Spinal cord (tissue), 10 donors: ENCODE results near the gene ADAT1. TPM values are rescaled to one million over a fixed set of nuclear protein-coding genes. Genes with fewer than 3 reads are reported as not detected.
"Not testable (repeated sequence)": the region's sequence is repeated elsewhere in the genome, so short reads cannot be mapped to it uniquely, and the experiment has no call there.

Experiments used
- DNase-seq, 6 donors: peaks; one replicate each; pipeline versions ENCODE4 v3.0.0 to v3.0.0-alpha.2; 2013 to 2015; ENCODE audit warnings: low spot score in 6 of 6, low read depth in 4 of 6
- H3K27ac ChIP-seq: one replicate; pipeline ENCODE4 v1.5.1; 2013; ENCODE audit warnings: low read depth, low read length, control low read depth
- H3K27me3 ChIP-seq: one replicate; pipeline ENCODE4 v1.6.1; 2013; ENCODE audit warnings: low read length; ENCODE audit not compliant: control insufficient read depth, insufficient read depth
- H3K36me3 ChIP-seq: one replicate; pipeline ENCODE4 v1.6.1; 2013; ENCODE audit warnings: low read length; ENCODE audit not compliant: control insufficient read depth, insufficient read depth
- H3K4me1 ChIP-seq: one replicate; pipeline ENCODE4 v1.6.1; 2013; ENCODE audit warnings: low read length; ENCODE audit not compliant: control insufficient read depth, insufficient read depth
- H3K4me3 ChIP-seq: one replicate; pipeline ENCODE4 v1.5.1; 2013; ENCODE audit warnings: low read depth, low read length, control low read depth
- H3K9me3 ChIP-seq: one replicate; pipeline ENCODE4 v1.6.1; 2013; ENCODE audit warnings: low read length; ENCODE audit not compliant: control insufficient read depth, insufficient read depth
- WGBS: methylation state at CpG from one replicate; pipeline ENCODE4 v1.1.5; 2013; ENCODE audit warnings: missing lambda C conversion rate; ENCODE audit not compliant: insufficient coverage; 5-methylcytosine and 5-hydroxymethylcytosine counted together
- polyA plus RNA-seq, 2 donors: library from polyadenylated mRNA; unstranded; fragments of 120-200 nt; gene quantifications; one replicate each; pipeline ENCODE4 v1.2.1, GENCODE V29; 2013; ENCODE audit not compliant: insufficient read length in 2 of 2
- total RNA-seq, 2 donors: library from RNA; depleted of rRNA in 1 of 2; stranded (reverse); fragments of 120-200 nt in 1 of 2; fragments of >200 nt in 1 of 2; gene quantifications; one replicate each; pipeline versions ENCODE4 v1.2.3 to v1.2.4, GENCODE V29; 2013 to 2014
- donor health status: healthy.

Gene ADAT1
- total and polyA plus RNA-seq, 4 donors, result 40.7 to 54.8 (median 43.2) TPM

GRCh38 chr16:75603241-75603640 lies 19.8 kb downstream of the ADAT1 start:
- 95% methylated on average over 4 of the region's 4 CpGs for WGBS
- Histone ChIP-seq H3K4me3 (no peak overlapping the region), H3K36me3 (peaks cover 34% of the 10 kb centered on the region), H3K4me1 (no peaks in the 10 kb centered on the region), H3K27me3 (no peaks in the 10 kb centered on the region), H3K27ac (no peak overlapping the region), H3K9me3 (no peaks in the 10 kb centered on the region)
- no peak for DNase-seq

- Histone ChIP-seq H3K27ac (no peak overlapping the region), H3K9me3 (no peaks in the 10 kb centered on the region), H3K36me3 (peaks cover 33% of the 10 kb centered on the region), H3K4me3 (no peak overlapping the region), H3K27me3 (no peaks in the 10 kb centered on the region), H3K4me1 (no peaks in the 10 kb centered on the region)
- peak in 1 of 6 donors; percentile 9 for DNase-seq
- WGBS, result 93% methylated on average over 3 of the region's 6 CpGs
These were observed 23.4 kb downstream of the ADAT1 start for GRCh38 chr16:75599452-75600277.

- peaks cover 10% of the 10 kb centered on the region for H3K36me3 ChIP-seq
- 77% methylated on average over 13 of the region's 17 CpGs for WGBS
- H3K4me3 ChIP-seq, result no peak overlapping the region
- no peaks in the 10 kb centered on the region for H3K9me3 ChIP-seq
- peak overlapping the region; percentile 33 for H3K27ac ChIP-seq
- DNase-seq, result peak in 1 of 6 donors; percentile 19
- peaks cover 16% of the 10 kb centered on the region for H3K4me1 ChIP-seq
- no peaks in the 10 kb centered on the region for H3K27me3 ChIP-seq
These were observed 29.0 kb downstream of the ADAT1 start for GRCh38 chr16:75593825-75594820.

- WGBS, result 93% methylated on average over 3 of the region's 6 CpGs
These were observed 29.8 kb downstream of the ADAT1 start for GRCh38 chr16:75593308-75593707.

GRCh38 chr16:75591927-75592326 lies 31.2 kb downstream of the ADAT1 start:
- DNase-seq, H3K27ac ChIP-seq, H3K9me3 ChIP-seq, H3K36me3 ChIP-seq, H3K4me3 ChIP-seq, H3K27me3 ChIP-seq: not testable (repeated sequence)
- 80% methylated on average over 5 of the region's 9 CpGs for WGBS
- H3K4me1 ChIP-seq, result peaks cover 26% of the 10 kb centered on the region

More at GRCh38 chr16:75593308-75593707, 29.8 kb downstream of the ADAT1 start:
- Histone ChIP-seq H3K4me3 (no peak overlapping the region), H3K4me1 (peaks cover 24% of the 10 kb centered on the region), H3K9me3 (no peaks in the 10 kb centered on the region), H3K27ac (no peak overlapping the region), H3K27me3 (no peaks in the 10 kb centered on the region), H3K36me3 (peaks cover 10% of the 10 kb centered on the region)
- no peak for DNase-seq

- Histone ChIP-seq H3K27ac (peak overlapping the region; percentile 92), H3K9me3 (no peaks in the 10 kb centered on the region), H3K36me3 (peaks cover 4% of the 10 kb centered on the region), H3K4me1 (peaks cover 26% of the 10 kb centered on the region), H3K27me3 (no peaks in the 10 kb centered on the region), H3K4me3 (peak overlapping the region; percentile 4)
- peak; percentile 61 to 89 (median 70) for DNase-seq
- 16% methylated on average over 2 of the region's 8 CpGs for WGBS
These were observed 31.9 kb downstream of the ADAT1 start for GRCh38 chr16:75590920-75591843.

GRCh38 chr16:75589306-75589705 lies 33.8 kb downstream of the ADAT1 start:
- H3K4me1 ChIP-seq, result peaks cover 26% of the 10 kb centered on the region
- DNase-seq, result peak in 4 of 6 donors; percentile 33 to 79 (median 49)
- no peaks in the 10 kb centered on the region for H3K27me3 ChIP-seq
- no peaks in the 10 kb centered on the region for H3K9me3 ChIP-seq
- no peak overlapping the region for H3K4me3 ChIP-seq
- peak overlapping the region; percentile 92 for H3K27ac ChIP-seq
- WGBS, result 27% methylated on average over 2 of the region's 3 CpGs
- peaks cover 9% of the 10 kb centered on the region for H3K36me3 ChIP-seq

- WGBS, result 85% methylated on average over 2 of the region's 4 CpGs
These were observed 34.4 kb downstream of the ADAT1 start for GRCh38 chr16:75588716-75589115.

GRCh38 chr16:75584108-75584507 lies 39.0 kb downstream of the ADAT1 start:
- no peak for DNase-seq
- 100% methylated on average over 1 of the region's 3 CpGs for WGBS
- Histone ChIP-seq H3K4me3 (no peak overlapping the region), H3K36me3 (peaks cover 10% of the 10 kb centered on the region), H3K4me1 (peaks cover 19% of the 10 kb centered on the region), H3K27me3 (no peaks in the 10 kb centered on the region), H3K27ac (no peak overlapping the region), H3K9me3 (no peaks in the 10 kb centered on the region)

More at GRCh38 chr16:75588716-75589115, 34.4 kb downstream of the ADAT1 start:
- no peak for DNase-seq
- H3K9me3 ChIP-seq, result no peaks in the 10 kb centered on the region
- no peak overlapping the region for H3K4me3 ChIP-seq
- peaks cover 8% of the 10 kb centered on the region for H3K36me3 ChIP-seq
- H3K4me1 ChIP-seq, result peaks cover 26% of the 10 kb centered on the region
- peak overlapping the region; percentile 92 for H3K27ac ChIP-seq
- H3K27me3 ChIP-seq, result no peaks in the 10 kb centered on the region
